Measurements from ENCODE around the gene IKBKG. TPM values are rescaled to one million over a fixed set of nuclear protein-coding genes. Genes with fewer than 3 reads are reported as not detected.

Gene IKBKG
- total RNA-seq, 1 experiment from 2014 or later = 34.3 TPM

DNA sequence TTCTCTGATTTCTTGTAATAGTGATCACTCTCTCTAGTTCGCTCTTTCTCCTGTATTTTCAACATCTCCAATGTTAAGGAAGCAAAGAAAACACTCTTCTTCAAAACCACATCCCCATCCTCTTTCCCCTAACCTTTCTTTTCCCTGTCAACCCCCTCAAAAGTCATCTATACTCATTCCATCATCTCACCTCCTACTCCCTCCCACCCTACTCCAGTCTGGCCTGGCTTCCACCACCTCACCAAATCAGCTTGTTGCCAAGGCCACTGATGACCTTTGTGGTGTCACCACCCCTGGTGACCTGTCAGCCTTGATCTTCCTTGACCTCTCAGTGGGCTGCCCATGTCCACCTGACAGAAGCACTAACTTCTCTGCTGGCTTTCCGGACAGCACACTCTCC, 33.7 kb upstream of the IKBKG start:
- intact Hi-C loops (cut with micrococcal nuclease) = no loop called here
- Histone ChIP-seq H3K4me3 (ENCODE audit: low read length) (no peak overlapping the region), H3K9ac (ENCODE audit: low read length) (no peak overlapping the region), H3K27me3 (ENCODE audit: low read length) (no peaks in the 10 kb centered on the region), H2AFZ (ENCODE audit: low read length) (no peak overlapping the region), H3K27ac (ENCODE audit: low read length) (no peak overlapping the region), H3K36me3 (ENCODE audit: low read depth, low read length) (0 out of 2 replicates have a peak, but pooled peaks cover 3% of the 10 kb centered on the region), H3K4me2 (ENCODE audit: low read length) (no peak overlapping the region), H3K4me1 (ENCODE audit: insufficient read depth, low read length) (peaks cover 8% of the 10 kb centered on the region), H3K9me3 (ENCODE audit: low read length) (no peaks in the 10 kb centered on the region), H3K79me2 (ENCODE audit: low read length) (peaks cover 12% of the 10 kb centered on the region), H3K9me2 (replicated peaks; ENCODE audit: low read length) (no peaks in the 10 kb centered on the region), H3F3A (ENCODE audit: low read length, unreplicated experiment) (no peaks in the 10 kb centered on the region), H4K20me1 (ENCODE audit: low read length) (no peaks in the 10 kb centered on the region)
- CTCF ChIA-PET = no interaction called here
- ATAC-seq (no peak), DNase-seq (no peak)
- TF ChIP-seq, protein P1, sequence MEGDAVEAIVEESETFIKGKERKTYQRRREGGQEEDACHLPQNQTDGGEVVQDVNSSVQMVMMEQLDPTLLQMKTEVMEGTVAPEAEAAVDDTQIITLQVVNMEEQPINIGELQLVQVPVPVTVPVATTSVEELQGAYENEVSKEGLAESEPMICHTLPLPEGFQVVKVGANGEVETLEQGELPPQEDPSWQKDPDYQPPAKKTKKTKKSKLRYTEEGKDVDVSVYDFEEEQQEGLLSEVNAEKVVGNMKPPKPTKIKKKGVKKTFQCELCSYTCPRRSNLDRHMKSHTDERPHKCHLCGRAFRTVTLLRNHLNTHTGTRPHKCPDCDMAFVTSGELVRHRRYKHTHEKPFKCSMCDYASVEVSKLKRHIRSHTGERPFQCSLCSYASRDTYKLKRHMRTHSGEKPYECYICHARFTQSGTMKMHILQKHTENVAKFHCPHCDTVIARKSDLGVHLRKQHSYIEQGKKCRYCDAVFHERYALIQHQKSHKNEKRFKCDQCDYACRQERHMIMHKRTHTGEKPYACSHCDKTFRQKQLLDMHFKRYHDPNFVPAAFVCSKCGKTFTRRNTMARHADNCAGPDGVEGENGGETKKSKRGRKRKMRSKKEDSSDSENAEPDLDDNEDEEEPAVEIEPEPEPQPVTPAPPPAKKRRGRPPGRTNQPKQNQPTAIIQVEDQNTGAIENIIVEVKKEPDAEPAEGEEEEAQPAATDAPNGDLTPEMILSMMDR (conservative IDR thresholded peaks at IDR 0.05; ENCODE audit: low read depth, low read length) = no peak
- TF ChIP-seq EZH2phosphoT487 (IDR thresholded peaks at IDR 0.05; ENCODE audit: borderline replicate concordance, low read length) = no peak
- TF ChIP-seq EZH2 (IDR thresholded peaks at IDR 0.05; ENCODE audit: low read length, unreplicated experiment) = no peak
- POLR2A ChIA-PET (ENCODE audit: unreplicated experiment) = no interaction called here
- BruUV-seq (replicated peaks) = no TSS peak

DNA sequence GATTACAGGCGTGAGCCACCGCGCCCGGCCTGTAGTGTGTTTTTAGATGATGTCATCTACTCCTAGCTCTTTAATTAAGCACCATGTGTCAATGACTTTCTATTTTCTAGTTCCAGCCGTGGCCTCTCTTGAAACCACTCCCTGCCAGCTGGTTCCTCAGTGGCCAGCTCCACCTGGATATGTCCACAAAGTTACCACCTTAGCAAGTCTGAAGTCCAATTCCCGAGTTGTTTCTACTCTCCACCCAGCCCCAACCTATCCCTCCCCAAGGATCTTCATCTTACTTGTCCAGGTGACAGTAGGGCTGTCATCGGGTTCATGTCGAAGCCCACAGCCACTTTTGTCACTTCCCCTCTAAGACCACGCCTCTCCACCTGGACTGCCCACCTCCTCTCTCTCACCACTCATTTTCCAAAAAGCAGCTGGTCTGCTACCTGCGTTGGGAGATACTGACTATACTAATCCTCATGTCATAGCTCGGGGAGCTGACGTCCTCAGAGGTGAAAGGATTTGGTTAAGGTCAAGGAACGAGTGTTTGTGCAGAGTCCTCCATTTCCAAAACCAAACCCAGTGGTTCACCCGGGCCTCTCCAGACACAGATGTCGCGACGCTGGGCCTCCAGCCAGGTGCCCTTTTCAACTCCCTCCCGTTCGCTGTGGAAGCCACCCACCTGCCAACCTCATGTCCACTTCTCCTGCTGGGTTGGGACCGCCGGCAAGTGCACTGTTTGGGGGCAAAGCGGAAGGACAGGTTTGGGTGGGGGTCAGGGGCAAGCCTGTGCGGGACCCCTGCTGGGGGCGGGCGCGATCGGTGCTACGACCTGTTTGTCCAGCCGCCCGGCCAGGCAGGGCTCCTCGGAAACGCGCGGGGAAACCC, 32.1 kb upstream of the IKBKG start:
- TSS peak; percentile 64 for BruUV-seq (replicated peaks)
- peak overlapping the region; percentile 99 for H3K4me2 ChIP-seq (ENCODE audit: low read length)
- H3K9ac ChIP-seq (ENCODE audit: low read length) = peak overlapping the region; percentile 95
- H4K20me1 ChIP-seq (ENCODE audit: low read length) = no peaks in the 10 kb centered on the region
- peak overlapping the region; percentile 79 for H2AFZ ChIP-seq (ENCODE audit: low read length)
- no peaks in the 10 kb centered on the region for H3K27me3 ChIP-seq (ENCODE audit: low read length)
- peaks cover 8% of the 10 kb centered on the region for H3K4me1 ChIP-seq (ENCODE audit: insufficient read depth, low read length)
- peak; percentile 18 for DNase-seq
- H3K36me3 ChIP-seq (ENCODE audit: low read depth, low read length) = no peaks in the 10 kb centered on the region
- TF ChIP-seq EZH2 (IDR thresholded peaks at IDR 0.05; ENCODE audit: low read length, unreplicated experiment) (no peak), EZH2phosphoT487 (IDR thresholded peaks at IDR 0.05; ENCODE audit: borderline replicate concordance, low read length) (no peak)
- TF ChIP-seq, protein P1 (conservative IDR thresholded peaks at IDR 0.05; ENCODE audit: low read depth, low read length) = no peak
- H3K9me2 ChIP-seq (replicated peaks; ENCODE audit: low read length) = no peaks in the 10 kb centered on the region
- POLR2A ChIA-PET (ENCODE audit: unreplicated experiment) = interaction anchor here (0.6 kb wide), 1 partner anchor 116 kb away, joined by 3 read pairs; no protein-coding TSS in a partner anchor
- peak overlapping the region; percentile 55 for H3K27ac ChIP-seq (ENCODE audit: low read length)
- H3F3A ChIP-seq (ENCODE audit: low read length, unreplicated experiment) = no peaks in the 10 kb centered on the region
- no peaks in the 10 kb centered on the region for H3K9me3 ChIP-seq (ENCODE audit: low read length)
- peaks cover 12% of the 10 kb centered on the region for H3K79me2 ChIP-seq (ENCODE audit: low read length)
- intact Hi-C loops (cut with micrococcal nuclease) = no loop called here
- H3K4me3 ChIP-seq (ENCODE audit: low read length) = peak overlapping the region; percentile 92
- CTCF ChIA-PET = no interaction called here
- peak; percentile 5; the same call in 1 of the 2 replicates for ATAC-seq

All from PC-3 (cell line).